IMR-90 (cell line): Measurements from ENCODE around the gene TMED10.

Source experiments
- POLR2A ChIP-seq: IDR thresholded peaks from 2 replicates; pipeline ENCODE4 v1.6.1; 2012; ENCODE audit warnings: mild to moderate bottlenecking, low read depth, low read length
- RAD21 ChIP-seq: IDR thresholded peaks from 2 replicates; pipeline ENCODE4 v1.6.1; 2012; ENCODE audit warnings: low read length, improper control_type of control experiment
- RCOR1 ChIP-seq: IDR thresholded peaks from 2 replicates; pipeline ENCODE4 v1.6.1; 2012; ENCODE audit warnings: mild to moderate bottlenecking, low read length, improper control_type of control experiment; ENCODE audit not compliant: insufficient replicate concordance
- RFX5 ChIP-seq: IDR thresholded peaks from 2 replicates; pipeline ENCODE4 v1.8.0; 2012; ENCODE audit warnings: low read depth, mild to moderate bottlenecking, low read length, moderate library complexity
- SMC3 ChIP-seq: fragments of 150-350 bp; IDR thresholded peaks from 2 replicates; pipeline ENCODE4 v1.6.1; 2016; ENCODE audit warnings: low read depth, mild to moderate bottlenecking, antibody characterized with exemption, low read length, moderate library complexity
- TF ChIP-seq, protein P1 (sequence below): conservative IDR thresholded peaks from 2 replicates; pipeline ENCODE4 v1.5.1; 2012; ENCODE audit warnings: mild to moderate bottlenecking, low read depth, low read length, improper control_type of control experiment

DNA sequence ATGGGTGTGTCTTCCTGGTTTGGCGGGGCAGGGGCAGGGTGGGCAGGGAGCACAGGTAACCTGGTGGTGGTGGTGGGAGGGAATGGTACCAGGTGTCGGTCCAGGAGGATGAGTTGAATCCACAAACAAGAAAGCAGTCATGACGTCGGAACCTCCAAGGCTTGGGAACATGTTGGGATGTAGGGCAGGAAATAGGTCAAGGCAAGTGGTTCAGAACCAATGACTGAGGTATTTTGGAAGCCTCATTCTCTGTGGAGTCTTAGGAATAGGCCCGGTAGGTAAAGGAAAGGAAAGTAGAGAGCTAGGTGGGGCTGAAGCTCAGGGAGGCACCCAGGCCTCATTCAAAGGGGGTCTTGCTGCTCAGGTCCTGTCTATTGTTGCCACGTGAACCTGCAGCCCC lies 39.1 kb upstream of the TMED10 start:
- no peak for TF ChIP-seq SMC3
- TF ChIP-seq RCOR1, result no peak
- TF ChIP-seq, protein P1, sequence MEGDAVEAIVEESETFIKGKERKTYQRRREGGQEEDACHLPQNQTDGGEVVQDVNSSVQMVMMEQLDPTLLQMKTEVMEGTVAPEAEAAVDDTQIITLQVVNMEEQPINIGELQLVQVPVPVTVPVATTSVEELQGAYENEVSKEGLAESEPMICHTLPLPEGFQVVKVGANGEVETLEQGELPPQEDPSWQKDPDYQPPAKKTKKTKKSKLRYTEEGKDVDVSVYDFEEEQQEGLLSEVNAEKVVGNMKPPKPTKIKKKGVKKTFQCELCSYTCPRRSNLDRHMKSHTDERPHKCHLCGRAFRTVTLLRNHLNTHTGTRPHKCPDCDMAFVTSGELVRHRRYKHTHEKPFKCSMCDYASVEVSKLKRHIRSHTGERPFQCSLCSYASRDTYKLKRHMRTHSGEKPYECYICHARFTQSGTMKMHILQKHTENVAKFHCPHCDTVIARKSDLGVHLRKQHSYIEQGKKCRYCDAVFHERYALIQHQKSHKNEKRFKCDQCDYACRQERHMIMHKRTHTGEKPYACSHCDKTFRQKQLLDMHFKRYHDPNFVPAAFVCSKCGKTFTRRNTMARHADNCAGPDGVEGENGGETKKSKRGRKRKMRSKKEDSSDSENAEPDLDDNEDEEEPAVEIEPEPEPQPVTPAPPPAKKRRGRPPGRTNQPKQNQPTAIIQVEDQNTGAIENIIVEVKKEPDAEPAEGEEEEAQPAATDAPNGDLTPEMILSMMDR, result no peak
- TF ChIP-seq POLR2A, result no peak
- no peak for TF ChIP-seq RAD21
- TF ChIP-seq RFX5, result no peak
